Measurements from ENCODE around the gene CAMTA1.
A peak's percentile ranks its signal among the peaks of the same experiment; 100 is the strongest.

DNA sequence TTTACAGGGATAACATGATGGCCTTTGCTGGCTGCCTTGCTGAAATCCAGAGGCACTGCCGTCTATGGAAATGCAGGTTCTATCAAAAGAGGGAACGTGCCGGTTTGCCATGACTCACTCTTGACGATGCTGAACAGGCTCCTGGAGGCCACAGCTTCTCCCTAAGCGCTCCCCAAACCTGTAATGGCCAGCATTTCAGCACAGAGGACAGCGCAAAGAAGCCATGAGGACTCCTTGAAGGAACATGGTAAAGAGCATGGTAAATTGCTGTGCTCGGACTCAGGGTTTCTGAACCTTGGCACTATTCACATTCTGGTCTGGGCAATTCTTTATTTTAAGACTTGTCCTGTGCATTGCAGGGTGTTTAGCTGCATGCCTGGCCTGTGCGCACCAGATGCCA, 217.5 kb downstream of the CAMTA1 start:
- TF ChIP-seq, protein P1, sequence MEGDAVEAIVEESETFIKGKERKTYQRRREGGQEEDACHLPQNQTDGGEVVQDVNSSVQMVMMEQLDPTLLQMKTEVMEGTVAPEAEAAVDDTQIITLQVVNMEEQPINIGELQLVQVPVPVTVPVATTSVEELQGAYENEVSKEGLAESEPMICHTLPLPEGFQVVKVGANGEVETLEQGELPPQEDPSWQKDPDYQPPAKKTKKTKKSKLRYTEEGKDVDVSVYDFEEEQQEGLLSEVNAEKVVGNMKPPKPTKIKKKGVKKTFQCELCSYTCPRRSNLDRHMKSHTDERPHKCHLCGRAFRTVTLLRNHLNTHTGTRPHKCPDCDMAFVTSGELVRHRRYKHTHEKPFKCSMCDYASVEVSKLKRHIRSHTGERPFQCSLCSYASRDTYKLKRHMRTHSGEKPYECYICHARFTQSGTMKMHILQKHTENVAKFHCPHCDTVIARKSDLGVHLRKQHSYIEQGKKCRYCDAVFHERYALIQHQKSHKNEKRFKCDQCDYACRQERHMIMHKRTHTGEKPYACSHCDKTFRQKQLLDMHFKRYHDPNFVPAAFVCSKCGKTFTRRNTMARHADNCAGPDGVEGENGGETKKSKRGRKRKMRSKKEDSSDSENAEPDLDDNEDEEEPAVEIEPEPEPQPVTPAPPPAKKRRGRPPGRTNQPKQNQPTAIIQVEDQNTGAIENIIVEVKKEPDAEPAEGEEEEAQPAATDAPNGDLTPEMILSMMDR (IDR thresholded peaks at IDR 0.05) = no peak
- TF ChIP-seq, protein P2, sequence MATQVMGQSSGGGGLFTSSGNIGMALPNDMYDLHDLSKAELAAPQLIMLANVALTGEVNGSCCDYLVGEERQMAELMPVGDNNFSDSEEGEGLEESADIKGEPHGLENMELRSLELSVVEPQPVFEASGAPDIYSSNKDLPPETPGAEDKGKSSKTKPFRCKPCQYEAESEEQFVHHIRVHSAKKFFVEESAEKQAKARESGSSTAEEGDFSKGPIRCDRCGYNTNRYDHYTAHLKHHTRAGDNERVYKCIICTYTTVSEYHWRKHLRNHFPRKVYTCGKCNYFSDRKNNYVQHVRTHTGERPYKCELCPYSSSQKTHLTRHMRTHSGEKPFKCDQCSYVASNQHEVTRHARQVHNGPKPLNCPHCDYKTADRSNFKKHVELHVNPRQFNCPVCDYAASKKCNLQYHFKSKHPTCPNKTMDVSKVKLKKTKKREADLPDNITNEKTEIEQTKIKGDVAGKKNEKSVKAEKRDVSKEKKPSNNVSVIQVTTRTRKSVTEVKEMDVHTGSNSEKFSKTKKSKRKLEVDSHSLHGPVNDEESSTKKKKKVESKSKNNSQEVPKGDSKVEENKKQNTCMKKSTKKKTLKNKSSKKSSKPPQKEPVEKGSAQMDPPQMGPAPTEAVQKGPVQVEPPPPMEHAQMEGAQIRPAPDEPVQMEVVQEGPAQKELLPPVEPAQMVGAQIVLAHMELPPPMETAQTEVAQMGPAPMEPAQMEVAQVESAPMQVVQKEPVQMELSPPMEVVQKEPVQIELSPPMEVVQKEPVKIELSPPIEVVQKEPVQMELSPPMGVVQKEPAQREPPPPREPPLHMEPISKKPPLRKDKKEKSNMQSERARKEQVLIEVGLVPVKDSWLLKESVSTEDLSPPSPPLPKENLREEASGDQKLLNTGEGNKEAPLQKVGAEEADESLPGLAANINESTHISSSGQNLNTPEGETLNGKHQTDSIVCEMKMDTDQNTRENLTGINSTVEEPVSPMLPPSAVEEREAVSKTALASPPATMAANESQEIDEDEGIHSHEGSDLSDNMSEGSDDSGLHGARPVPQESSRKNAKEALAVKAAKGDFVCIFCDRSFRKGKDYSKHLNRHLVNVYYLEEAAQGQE (IDR thresholded peaks at IDR 0.05; ENCODE audit: insufficient read depth in 1 of 2, low read depth in 2 of 2, low read length in 1 of 2) = peak; percentile 76 to 80
- TF ChIP-seq TCF7L2 (IDR thresholded peaks at IDR 0.05; ENCODE audit: low read depth, low read length) = no peak
